ENCODE measurements around the gene CCT8L2.
"Not testable (repeated sequence)": the region's sequence is repeated elsewhere in the genome, so short reads cannot be mapped to it uniquely, and the experiment has no call there.

CCT8L2 gene

GRCh38 chr22:16557511-16557910, 35.1 kb downstream of the CCT8L2 start:
- not testable (repeated sequence) for DNase-seq

- DNase-seq, result not testable (repeated sequence)
Measured at GRCh38 chr22:16555077-16555994, 37.3 kb downstream of the CCT8L2 start.

- DNase-seq, result not testable (repeated sequence)
Measured at GRCh38 chr22:16543310-16543709, 49.3 kb downstream of the CCT8L2 start.
